Stimulated activated naive CD8-positive, alpha-beta T cell treated with anti-CD3 and anti-CD28 coated beads, Interleukin-15, Interleukin-2, amounts not matched to agents 100 U/mL and 50 U/mL, for 24 hours (primary cell): ENCODE results near the gene TOM1L2.

Source experiments
- ATAC-seq: fragments of 150-1000 bp; cut with Tn5 transposase; one replicate; pipeline ENCODE4 v1.10.0; 2021
- DNase-seq: peaks from one replicate; pipeline ENCODE4 v3.0.0; 2021

Gene TOM1L2

GRCh38 chr17:17899486-17899885, 72.7 kb downstream of the TOM1L2 start:
- ATAC-seq (no peak), DNase-seq (no peak)

GRCh38 chr17:17898673-17899072, 73.5 kb downstream of the TOM1L2 start:
- ATAC-seq (no peak), DNase-seq (no peak)

- ATAC-seq (no peak), DNase-seq (no peak)
Measured at GRCh38 chr17:17897442-17897841, 74.8 kb downstream of the TOM1L2 start.

GRCh38 chr17:17896746-17897145, 75.5 kb downstream of the TOM1L2 start:
- ATAC-seq (no peak), DNase-seq (no peak)

GRCh38 chr17:17893801-17894644, 78.2 kb downstream of the TOM1L2 start:
- DNase-seq (no peak), ATAC-seq (no peak)

- ATAC-seq, result no peak
- DNase-seq, result no peak
Measured at GRCh38 chr17:17892731-17893130, 79.5 kb downstream of the TOM1L2 start.

GRCh38 chr17:17892009-17892408, 80.2 kb downstream of the TOM1L2 start:
- DNase-seq (no peak), ATAC-seq (no peak)

- peak; percentile 37 for DNase-seq
- peak; percentile 75 for ATAC-seq
Measured at GRCh38 chr17:17890773-17891759, 81.1 kb downstream of the TOM1L2 start.

- no peak for DNase-seq
- no peak for ATAC-seq
Measured at GRCh38 chr17:17889922-17890321, 82.3 kb downstream of the TOM1L2 start.

- ATAC-seq (no peak), DNase-seq (no peak)
Measured at GRCh38 chr17:17888821-17889220, 83.4 kb downstream of the TOM1L2 start.

GRCh38 chr17:17888371-17888770, 83.8 kb downstream of the TOM1L2 start:
- DNase-seq (no peak), ATAC-seq (no peak)

GRCh38 chr17:17887752-17888304, 84.4 kb downstream of the TOM1L2 start:
- DNase-seq, result no peak
- no peak for ATAC-seq

- DNase-seq (no peak), ATAC-seq (no peak)
Measured at GRCh38 chr17:17886726-17887125, 85.5 kb downstream of the TOM1L2 start.

GRCh38 chr17:17886226-17886625, 86.0 kb downstream of the TOM1L2 start:
- ATAC-seq, result no peak

GRCh38 chr17:17884391-17885357, 87.5 kb downstream of the TOM1L2 start:
- DNase-seq, result no peak
- ATAC-seq, result no peak

More at GRCh38 chr17:17886226-17886625, 86.0 kb downstream of the TOM1L2 start:
- DNase-seq, result no peak

GRCh38 chr17:17883801-17884200, 88.4 kb downstream of the TOM1L2 start:
- no peak for ATAC-seq
- no peak for DNase-seq

GRCh38 chr17:17882082-17882581, 90.1 kb downstream of the TOM1L2 start:
- DNase-seq (no peak), ATAC-seq (no peak)

- DNase-seq (no peak), ATAC-seq (no peak)
Measured at GRCh38 chr17:17880577-17881196, 91.5 kb downstream of the TOM1L2 start.

- no peak for DNase-seq
Measured at GRCh38 chr17:17877529-17878358, 94.5 kb downstream of the TOM1L2 start.

More at GRCh38 chr17:17877529-17878358, 94.5 kb downstream of the TOM1L2 start:
- no peak for ATAC-seq
